ENCODE measurements around the gene TOB1. TPM values are rescaled to one million over a fixed set of nuclear protein-coding genes. Genes with fewer than 3 reads are reported as not detected.

The TOB1 gene
- polyA plus RNA-seq, 1 experiment, result 20.3 TPM

DNA sequence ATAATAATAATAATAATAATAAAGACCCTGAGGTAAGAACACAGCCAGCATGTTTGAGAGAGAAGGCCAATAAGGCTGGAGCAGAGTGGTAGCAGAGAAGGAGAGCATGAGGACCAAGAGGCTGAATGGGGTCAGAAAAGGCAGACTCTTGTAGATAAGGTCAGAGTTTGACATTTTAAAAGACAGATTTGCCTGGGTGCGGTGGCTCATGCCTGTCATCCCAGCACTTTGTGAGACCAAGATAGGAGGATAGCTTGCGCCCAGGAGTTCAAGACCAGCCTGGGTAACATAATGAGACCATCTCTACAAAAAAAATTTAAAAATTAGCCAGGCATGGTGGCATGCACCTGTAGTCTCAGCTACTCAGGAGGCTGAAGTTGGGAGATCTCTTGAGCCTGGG, 41.7 kb downstream of the TOB1 start:
- Histone ChIP-seq H3K27me3 (ENCODE audit: control insufficient read depth, insufficient read depth, low read length) (peaks cover 20% of the 10 kb centered on the region), H3K9me3 (ENCODE audit: control insufficient read depth, insufficient read depth, low read length) (no peaks in the 10 kb centered on the region), H3K4me3 (ENCODE audit: low read depth, low read length) (no peak overlapping the region), H3K27ac (ENCODE audit: low read depth, low read length) (no peak overlapping the region)
- TF ChIP-seq, protein P1, sequence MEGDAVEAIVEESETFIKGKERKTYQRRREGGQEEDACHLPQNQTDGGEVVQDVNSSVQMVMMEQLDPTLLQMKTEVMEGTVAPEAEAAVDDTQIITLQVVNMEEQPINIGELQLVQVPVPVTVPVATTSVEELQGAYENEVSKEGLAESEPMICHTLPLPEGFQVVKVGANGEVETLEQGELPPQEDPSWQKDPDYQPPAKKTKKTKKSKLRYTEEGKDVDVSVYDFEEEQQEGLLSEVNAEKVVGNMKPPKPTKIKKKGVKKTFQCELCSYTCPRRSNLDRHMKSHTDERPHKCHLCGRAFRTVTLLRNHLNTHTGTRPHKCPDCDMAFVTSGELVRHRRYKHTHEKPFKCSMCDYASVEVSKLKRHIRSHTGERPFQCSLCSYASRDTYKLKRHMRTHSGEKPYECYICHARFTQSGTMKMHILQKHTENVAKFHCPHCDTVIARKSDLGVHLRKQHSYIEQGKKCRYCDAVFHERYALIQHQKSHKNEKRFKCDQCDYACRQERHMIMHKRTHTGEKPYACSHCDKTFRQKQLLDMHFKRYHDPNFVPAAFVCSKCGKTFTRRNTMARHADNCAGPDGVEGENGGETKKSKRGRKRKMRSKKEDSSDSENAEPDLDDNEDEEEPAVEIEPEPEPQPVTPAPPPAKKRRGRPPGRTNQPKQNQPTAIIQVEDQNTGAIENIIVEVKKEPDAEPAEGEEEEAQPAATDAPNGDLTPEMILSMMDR (IDR thresholded peaks at IDR 0.05; ENCODE audit: low read depth, low read length), result no peak
- ChIA-PET POLR2A (no interaction called here), CTCF (interaction anchor here (4.6 kb wide), 1 partner anchor 41 kb away, joined by 19 read pairs; no protein-coding TSS in a partner anchor)
- no peak for DNase-seq (ENCODE audit: low read depth, low spot score)

DNA sequence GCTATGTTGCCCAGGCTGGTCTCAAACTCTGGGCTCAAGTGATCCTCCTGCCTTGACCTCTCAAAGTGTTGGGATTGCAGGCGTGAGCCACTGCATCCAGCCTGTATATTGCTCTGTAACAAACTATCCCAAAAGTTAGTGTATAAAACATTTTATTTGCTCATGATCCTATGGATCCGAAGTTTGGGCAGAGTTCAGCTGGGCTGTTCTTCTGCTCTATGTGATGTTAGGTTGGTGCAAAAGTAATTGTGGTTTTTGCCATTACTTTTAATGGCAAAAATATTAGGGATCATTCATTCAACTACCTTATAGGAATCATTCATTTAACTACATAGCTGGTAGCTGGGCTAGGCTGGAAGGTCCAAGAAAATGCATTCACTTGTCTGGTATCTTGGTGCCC, 43.6 kb downstream of the TOB1 start:
- Histone ChIP-seq H3K27ac (ENCODE audit: low read depth, low read length) (no peak overlapping the region), H3K4me3 (ENCODE audit: low read depth, low read length) (no peak overlapping the region), H3K27me3 (ENCODE audit: control insufficient read depth, insufficient read depth, low read length) (peaks cover 21% of the 10 kb centered on the region), H3K9me3 (ENCODE audit: control insufficient read depth, insufficient read depth, low read length) (no peaks in the 10 kb centered on the region)
- no peak for DNase-seq (ENCODE audit: low read depth, low spot score)
- POLR2A ChIA-PET, result no interaction called here
- CTCF ChIA-PET, result interaction anchor here (1.1 to 2.3 kb wide), 3 partner anchors 12 to 272 kb away, joined by 3 to 12 read pairs (median 3); partner anchors contain the start of gene WFIKKN2
- TF ChIP-seq, protein P1 (IDR thresholded peaks at IDR 0.05; ENCODE audit: low read depth, low read length), result no peak

DNA sequence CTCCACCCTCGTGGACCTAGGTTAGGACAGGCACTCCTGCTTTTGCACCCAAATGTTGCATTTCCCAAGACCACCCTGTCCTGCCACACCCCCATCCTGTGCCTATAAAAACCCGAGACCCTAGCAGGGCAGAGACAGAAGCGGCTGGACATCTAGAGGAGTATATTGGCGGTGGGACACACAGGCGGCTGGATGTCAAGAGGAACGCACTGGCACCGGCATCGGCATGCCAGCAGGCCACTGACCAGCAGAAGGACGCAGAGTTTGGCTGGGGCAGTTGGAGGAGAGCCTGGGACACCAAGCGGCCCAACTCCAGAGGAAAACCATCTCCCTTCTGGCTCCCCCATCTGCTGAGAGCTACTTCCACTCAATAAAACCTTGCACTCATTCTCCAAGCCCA, 45.5 kb downstream of the TOB1 start:
- TF ChIP-seq, protein P1 (IDR thresholded peaks at IDR 0.05; ENCODE audit: low read depth, low read length), result no peak
- CTCF ChIA-PET, result no interaction called here
- POLR2A ChIA-PET, result no interaction called here
- H3K4me3 ChIP-seq (ENCODE audit: low read depth, low read length), result no peak overlapping the region
- no peaks in the 10 kb centered on the region; the same call in 1 of the 2 replicates for H3K9me3 ChIP-seq (ENCODE audit: control insufficient read depth, insufficient read depth, low read length)
- no peak overlapping the region for H3K27ac ChIP-seq (ENCODE audit: low read depth, low read length)
- no peak for DNase-seq (ENCODE audit: low read depth, low spot score)
- peaks cover 22% of the 10 kb centered on the region for H3K27me3 ChIP-seq (ENCODE audit: control insufficient read depth, insufficient read depth, low read length)

DNA sequence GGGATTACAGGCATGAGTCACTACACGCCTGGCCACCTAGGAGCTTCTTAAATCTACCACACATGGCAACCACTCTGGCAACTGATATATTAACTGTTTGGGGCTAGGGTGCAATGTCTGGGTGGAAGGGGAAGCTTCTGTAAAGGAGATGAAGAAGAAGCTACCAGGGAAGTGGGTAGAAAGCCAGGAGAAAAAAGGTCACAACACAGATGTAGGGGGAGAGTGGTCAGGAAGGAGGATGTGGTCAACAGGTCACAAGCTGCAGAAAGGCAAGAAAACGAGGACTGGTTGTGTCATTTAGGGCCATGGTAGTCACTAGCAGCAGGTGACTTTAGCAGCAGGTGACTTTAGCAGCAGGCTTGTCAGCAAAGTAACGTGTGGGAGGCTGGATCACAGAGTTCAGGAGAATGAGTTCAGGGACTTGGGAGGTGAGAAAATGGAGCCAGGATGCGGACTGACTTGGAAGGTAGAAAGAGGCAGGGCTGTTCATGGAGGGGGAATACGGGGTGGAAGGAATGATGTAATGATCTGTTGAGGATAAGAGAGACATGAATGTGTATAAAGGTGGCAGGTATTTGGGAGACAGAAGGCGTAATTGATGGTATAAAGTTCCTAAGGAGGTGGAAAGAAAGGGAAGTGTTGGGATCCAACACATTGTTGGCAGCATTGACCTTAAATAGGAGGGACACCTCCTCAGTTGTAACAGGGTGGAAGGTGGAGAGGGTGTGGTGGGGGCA, 47.1 kb downstream of the TOB1 start:
- POLR2A ChIA-PET, result no interaction called here
- DNase-seq (ENCODE audit: low read depth, low spot score), result no peak

DNA sequence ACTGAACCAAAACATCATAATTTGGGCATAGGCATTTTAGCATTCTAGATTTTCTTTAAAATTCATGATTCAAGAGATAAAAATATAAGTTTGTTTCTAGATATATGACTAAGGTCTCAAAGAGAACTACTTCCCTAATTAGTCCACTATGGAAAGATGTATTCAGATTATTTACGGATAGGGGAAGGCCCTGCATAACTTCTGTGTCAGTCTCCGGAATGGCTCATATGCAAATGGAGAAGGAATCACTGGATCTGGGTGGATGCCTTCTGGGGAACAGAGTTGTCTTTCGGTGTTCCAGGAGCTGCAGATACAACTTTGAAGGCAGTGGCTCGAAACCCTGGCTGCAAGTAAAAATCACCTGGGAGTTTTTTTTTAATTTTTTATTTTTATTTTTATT, 47.9 kb downstream of the TOB1 start:
- peaks cover 31% of the 10 kb centered on the region for H3K27me3 ChIP-seq (ENCODE audit: control insufficient read depth, insufficient read depth, low read length)
- ChIA-PET POLR2A (no interaction called here), CTCF (interaction anchor here (1.1 to 1.5 kb wide), 2 partner anchors 24 to 34 kb away, joined by 3 to 4 read pairs; no protein-coding TSS in a partner anchor)
- TF ChIP-seq, protein P1 (IDR thresholded peaks at IDR 0.05; ENCODE audit: low read depth, low read length), result no peak
- no peak overlapping the region for H3K4me3 ChIP-seq (ENCODE audit: low read depth, low read length)
- H3K27ac ChIP-seq (ENCODE audit: low read depth, low read length), result no peak overlapping the region
- no peaks in the 10 kb centered on the region; the same call in 1 of the 2 replicates for H3K9me3 ChIP-seq (ENCODE audit: control insufficient read depth, insufficient read depth, low read length)
- no peak for DNase-seq (ENCODE audit: low read depth, low spot score)

More for the DNA sequence above, 47.1 kb downstream of the TOB1 start:
- Histone ChIP-seq H3K9me3 (ENCODE audit: control insufficient read depth, insufficient read depth, low read length) (no peaks in the 10 kb centered on the region; the same call in 1 of the 2 replicates), H3K27ac (ENCODE audit: low read depth, low read length) (no peak overlapping the region), H3K27me3 (ENCODE audit: control insufficient read depth, insufficient read depth, low read length) (peaks cover 28% of the 10 kb centered on the region), H3K4me3 (ENCODE audit: low read depth, low read length) (no peak overlapping the region)
- TF ChIP-seq, protein P1 (IDR thresholded peaks at IDR 0.05; ENCODE audit: low read depth, low read length), result no peak
- CTCF ChIA-PET, result interaction anchor here (1.1 to 1.5 kb wide), 2 partner anchors 23 to 33 kb away, joined by 3 to 4 read pairs; no protein-coding TSS in a partner anchor
